ENCODE data around the gene ATP10A.

Gene ATP10A

DNA sequence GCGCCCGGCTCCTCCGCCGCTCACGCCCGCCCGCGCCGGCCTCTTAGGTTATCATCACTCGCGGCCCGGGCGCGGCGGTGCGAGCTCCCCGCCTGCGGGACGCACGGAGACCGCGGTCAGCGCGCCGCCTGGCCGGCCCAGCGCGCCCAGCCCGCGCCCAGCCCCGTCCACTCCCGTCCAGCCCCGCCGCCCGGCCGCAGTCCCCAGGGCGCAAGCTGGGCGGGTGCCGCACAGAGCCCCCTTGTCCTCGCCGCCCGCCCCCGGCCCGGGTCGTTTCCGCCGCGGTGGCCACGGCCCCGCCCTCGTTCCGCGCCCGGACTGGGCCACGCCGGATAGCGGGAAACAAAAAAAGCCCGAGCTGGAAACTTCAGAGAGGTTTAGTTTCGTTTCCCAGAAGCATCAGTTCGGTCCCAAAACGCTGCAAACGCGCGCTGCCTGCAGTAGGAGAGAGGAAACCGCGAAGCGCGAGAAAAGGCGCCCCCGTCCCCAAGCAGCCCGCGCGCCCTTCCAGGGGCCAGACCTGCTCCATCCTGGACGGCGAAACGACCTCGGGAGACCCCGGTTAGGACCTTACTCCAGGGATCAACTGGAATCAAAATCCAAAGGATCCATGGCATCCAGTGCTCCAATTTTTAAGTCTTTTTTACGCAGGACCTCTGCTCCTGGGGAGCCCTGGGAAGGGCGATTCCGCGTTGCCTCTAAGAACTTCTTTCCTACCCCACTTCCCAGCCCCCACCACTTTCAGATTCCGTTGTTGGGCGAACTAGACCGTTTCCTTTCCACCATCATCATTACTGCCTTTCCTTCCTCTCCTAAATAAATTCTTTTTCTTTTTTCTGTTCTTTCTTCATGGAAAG lies at the start of gene ATP10A:
Gene ATP10A (minus strand): TSS at position 217 of the 857 bp plus-strand sequence. CDS start 231 bp downstream, outside the sequence.
- Mint-ChIP-seq H3K27me3 (ENCODE audit: low read depth) (peaks cover 81% of the 10 kb centered on the region), H3K4me1 (peaks cover 26% of the 10 kb centered on the region), H3K9me3 (no peaks in the 10 kb centered on the region), H3K4me3 (peak within 1 kb of the TSS; percentile 80 to 89 (median 87)), H3K27ac (peak within 1 kb of the TSS in 1 of 3 experiments; percentile 20), H3K36me3 (ENCODE audit: low read depth) (no peaks in the 10 kb centered on the region)
- TF ChIP-seq, protein P1, sequence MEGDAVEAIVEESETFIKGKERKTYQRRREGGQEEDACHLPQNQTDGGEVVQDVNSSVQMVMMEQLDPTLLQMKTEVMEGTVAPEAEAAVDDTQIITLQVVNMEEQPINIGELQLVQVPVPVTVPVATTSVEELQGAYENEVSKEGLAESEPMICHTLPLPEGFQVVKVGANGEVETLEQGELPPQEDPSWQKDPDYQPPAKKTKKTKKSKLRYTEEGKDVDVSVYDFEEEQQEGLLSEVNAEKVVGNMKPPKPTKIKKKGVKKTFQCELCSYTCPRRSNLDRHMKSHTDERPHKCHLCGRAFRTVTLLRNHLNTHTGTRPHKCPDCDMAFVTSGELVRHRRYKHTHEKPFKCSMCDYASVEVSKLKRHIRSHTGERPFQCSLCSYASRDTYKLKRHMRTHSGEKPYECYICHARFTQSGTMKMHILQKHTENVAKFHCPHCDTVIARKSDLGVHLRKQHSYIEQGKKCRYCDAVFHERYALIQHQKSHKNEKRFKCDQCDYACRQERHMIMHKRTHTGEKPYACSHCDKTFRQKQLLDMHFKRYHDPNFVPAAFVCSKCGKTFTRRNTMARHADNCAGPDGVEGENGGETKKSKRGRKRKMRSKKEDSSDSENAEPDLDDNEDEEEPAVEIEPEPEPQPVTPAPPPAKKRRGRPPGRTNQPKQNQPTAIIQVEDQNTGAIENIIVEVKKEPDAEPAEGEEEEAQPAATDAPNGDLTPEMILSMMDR (IDR thresholded peaks at IDR 0.05; ENCODE audit: unreplicated experiment in 3 of 3) = no peak

DNA sequence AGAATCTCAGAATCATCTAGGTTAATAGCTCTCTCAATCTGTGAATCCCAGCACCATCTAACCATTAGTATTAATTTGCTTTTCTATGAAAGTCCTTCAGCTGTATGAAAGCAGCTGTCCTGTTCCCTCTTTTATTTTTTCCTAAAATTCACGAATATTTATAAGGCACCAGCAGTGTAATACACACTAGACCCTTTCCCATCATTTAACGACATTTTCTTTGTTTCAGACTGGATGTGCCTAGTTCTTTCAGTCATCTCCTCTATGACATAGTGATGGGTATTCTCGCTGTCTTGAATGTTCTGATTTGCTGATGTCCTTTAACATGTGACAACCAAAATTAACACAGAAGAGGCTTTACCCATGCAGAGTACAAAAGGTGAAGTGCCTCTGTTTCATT lies 48.9 kb upstream of the ATP10A start:
- H3K4me1 Mint-ChIP-seq = no peaks in the 10 kb centered on the region
- TF ChIP-seq, protein P1 (IDR thresholded peaks at IDR 0.05; ENCODE audit: unreplicated experiment in 3 of 3) = no peak
- no peaks in the 10 kb centered on the region for H3K9me3 Mint-ChIP-seq
- H3K36me3 Mint-ChIP-seq (ENCODE audit: low read depth) = no peaks in the 10 kb centered on the region
- H3K4me3 Mint-ChIP-seq = no peak overlapping the region
- H3K27ac Mint-ChIP-seq = no peak overlapping the region
- H3K27me3 Mint-ChIP-seq (ENCODE audit: low read depth) = peaks cover 4% of the 10 kb centered on the region

DNA sequence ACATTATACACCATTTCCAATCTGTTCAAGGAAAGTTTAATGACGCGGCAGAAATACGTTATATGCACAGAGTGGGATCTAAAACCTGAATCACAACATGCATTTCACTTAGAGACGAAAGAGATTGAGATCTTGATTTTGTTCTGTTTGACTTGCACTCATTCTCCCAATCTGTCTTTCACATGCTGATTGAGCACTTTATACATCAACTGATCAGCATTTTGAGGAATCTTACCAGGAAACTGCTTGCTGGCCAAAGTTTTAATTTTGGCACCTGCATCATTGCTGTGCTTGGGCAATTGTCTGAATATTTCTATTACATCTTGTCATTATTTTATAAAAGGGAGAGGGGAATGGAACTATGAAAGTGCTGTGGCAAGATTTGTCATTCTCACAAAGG lies 47.7 kb upstream of the ATP10A start:
- Mint-ChIP-seq H3K4me3 (no peak overlapping the region), H3K27ac (no peak overlapping the region), H3K4me1 (no peaks in the 10 kb centered on the region), H3K36me3 (ENCODE audit: low read depth) (no peaks in the 10 kb centered on the region), H3K9me3 (no peaks in the 10 kb centered on the region), H3K27me3 (ENCODE audit: low read depth) (peaks cover 4% of the 10 kb centered on the region)
- TF ChIP-seq, protein P1 (IDR thresholded peaks at IDR 0.05; ENCODE audit: unreplicated experiment in 3 of 3) = no peak

DNA sequence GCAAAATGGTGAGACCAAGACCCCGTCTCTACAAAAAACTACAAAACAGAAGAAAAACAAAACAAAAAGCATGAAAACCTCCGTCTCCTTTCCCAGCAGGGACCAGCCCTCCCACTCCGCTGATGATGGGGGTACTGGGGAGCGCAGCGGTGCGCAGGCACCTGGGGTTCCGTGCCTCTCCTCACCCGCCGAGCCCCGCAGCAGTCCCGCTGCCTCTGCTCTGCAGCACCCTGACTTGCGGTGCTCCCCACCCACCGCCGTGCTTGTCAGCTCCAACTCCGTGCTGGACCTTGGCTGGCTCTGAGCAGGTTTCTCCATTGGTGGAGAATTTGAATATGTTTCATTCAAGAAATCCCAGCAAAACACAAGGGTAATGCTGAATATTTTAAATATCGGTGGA lies 46.7 kb upstream of the ATP10A start:
- Mint-ChIP-seq H3K4me1 (no peaks in the 10 kb centered on the region), H3K36me3 (ENCODE audit: low read depth) (no peaks in the 10 kb centered on the region), H3K27me3 (ENCODE audit: low read depth) (peaks cover 4% of the 10 kb centered on the region), H3K9me3 (no peaks in the 10 kb centered on the region), H3K27ac (no peak overlapping the region), H3K4me3 (no peak overlapping the region)
- TF ChIP-seq, protein P1 (IDR thresholded peaks at IDR 0.05; ENCODE audit: unreplicated experiment in 3 of 3) = no peak

DNA sequence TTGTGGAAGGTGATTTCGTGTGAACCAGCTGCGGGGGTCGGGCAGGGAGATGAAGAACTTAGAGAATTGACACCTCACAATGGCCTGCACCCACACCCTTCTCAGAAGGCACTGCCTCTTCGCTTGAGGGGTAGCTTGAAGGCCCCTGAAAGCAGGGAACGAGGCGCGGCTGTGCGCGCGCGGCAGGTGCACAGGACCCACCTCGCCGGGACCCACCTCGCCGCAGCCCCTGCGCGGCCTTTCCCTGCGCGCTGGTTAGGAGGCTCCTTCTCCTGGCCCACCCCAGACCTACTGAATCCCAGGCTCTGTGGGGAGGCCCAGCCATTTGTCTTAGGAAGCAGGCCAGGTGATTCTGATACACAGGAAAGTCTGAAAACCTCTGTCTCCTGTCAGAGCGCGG lies 46.2 kb upstream of the ATP10A start:
- H3K4me3 Mint-ChIP-seq = no peak overlapping the region
- H3K27me3 Mint-ChIP-seq (ENCODE audit: low read depth) = peaks cover 4% of the 10 kb centered on the region

More for the DNA sequence above, 46.2 kb upstream of the ATP10A start:
- Mint-ChIP-seq H3K4me1 (no peaks in the 10 kb centered on the region), H3K36me3 (ENCODE audit: low read depth) (no peaks in the 10 kb centered on the region), H3K9me3 (no peaks in the 10 kb centered on the region), H3K27ac (no peak overlapping the region)
- TF ChIP-seq, protein P1 (IDR thresholded peaks at IDR 0.05; ENCODE audit: unreplicated experiment in 3 of 3) = no peak

All from nephron (organoid).